WTC11 (cell line): ENCODE measurements around the gene MAN1A2. TPM values are rescaled to one million over a fixed set of nuclear protein-coding genes. Genes with fewer than 3 reads are reported as not detected.

Source experiments
- ATAC-seq: fragments of 200-7000 bp; cut with Tn5 transposase; 2 replicates; pipeline ENCODE4 v1.10.0; 2021; ENCODE audit warnings: mild to moderate bottlenecking, moderate library complexity
- CTCF ChIA-PET: fragments of 300-600 bp; sonication (Branson Sonifier 250); formaldehyde crosslinking; loops from one replicate; lab custom pipeline; 2021; ENCODE audit warnings: antibody characterized with exemption; lab: Charles Lee
- POLR2A ChIA-PET: fragments of 350-600 bp; sonication (Branson Sonifier 250); formaldehyde crosslinking; loops from one replicate; lab custom pipeline; 2021; ENCODE audit warnings: antibody characterized with exemption; lab: Charles Lee
- DNase-seq: peaks from one replicate; pipeline ENCODE4 v3.0.0; 2021; ENCODE audit warnings: low spot score
- H3K27ac Mint-ChIP-seq: 2 replicates; pipeline ENCODE4 v1.8.0; 2021; ENCODE audit warnings: mixed read lengths
- H3K27me3 Mint-ChIP-seq: 2 replicates; pipeline ENCODE4 v1.8.0; 2021; ENCODE audit warnings: low read depth, mild to moderate bottlenecking, moderate library complexity, mixed read lengths
- H3K36me3 Mint-ChIP-seq: 2 replicates; pipeline ENCODE4 v1.8.0; 2021; ENCODE audit warnings: mixed read lengths
- H3K4me1 Mint-ChIP-seq: 2 replicates; pipeline ENCODE4 v1.8.0; 2022; ENCODE audit warnings: mixed read lengths
- H3K4me3 Mint-ChIP-seq: 2 replicates; pipeline ENCODE4 v1.8.0; 2021; ENCODE audit warnings: mild to moderate bottlenecking, moderate library complexity, mixed read lengths
- H3K9me3 Mint-ChIP-seq: 2 replicates; pipeline ENCODE4 v1.8.0; 2021; ENCODE audit warnings: mixed read lengths
- ATF6 ChIP-seq: sonication (generic); formaldehyde crosslinking; IDR thresholded peaks from 2 replicates; pipeline ENCODE4 v1.8.1; 2023; ENCODE audit warnings: mild to moderate bottlenecking, missing genetic modification reagents
- CTCF ChIP-seq: fragments of 200-600 bp; IDR thresholded peaks from 2 replicates; pipeline ENCODE4 v1.8.0; 2022; ENCODE audit warnings: antibody characterized with exemption
- E2F4 ChIP-seq: sonication (generic); formaldehyde crosslinking; IDR thresholded peaks from 2 replicates; pipeline ENCODE4 v1.8.1; 2022; ENCODE audit warnings: low read depth, mild to moderate bottlenecking, moderate library complexity, missing genetic modification reagents, borderline replicate concordance
- E2F5 ChIP-seq: sonication (generic); formaldehyde crosslinking; IDR thresholded peaks from 2 replicates; pipeline ENCODE4 v1.8.1; 2022; ENCODE audit warnings: mild to moderate bottlenecking, moderate library complexity, missing genetic modification reagents
- EMX1 ChIP-seq: fragments of 250-450 bp; sonication (Bioruptor Pico); IDR thresholded peaks from 2 replicates; pipeline ENCODE4 v1.8.0; 2021; ENCODE audit warnings: mild to moderate bottlenecking
- FOXJ3 ChIP-seq: sonication (generic); formaldehyde crosslinking; IDR thresholded peaks from 2 replicates; pipeline ENCODE4 v1.9.0; 2021; ENCODE audit warnings: missing genetic modification reagents, mild to moderate bottlenecking, borderline replicate concordance
- FOXK1 ChIP-seq: sonication (generic); formaldehyde crosslinking; IDR thresholded peaks from 2 replicates; pipeline ENCODE4 v1.8.0; 2022; ENCODE audit warnings: mild to moderate bottlenecking, moderate library complexity, missing genetic modification reagents
- GTF2I ChIP-seq: fragments of 250-450 bp; sonication (Bioruptor Pico); conservative IDR thresholded peaks from 2 replicates; pipeline ENCODE4 v1.4.0; 2021; ENCODE audit warnings: mild to moderate bottlenecking
- JAZF1 ChIP-seq: fragments of 250-450 bp; sonication (Bioruptor Pico); IDR thresholded peaks from 2 replicates; pipeline ENCODE4 v1.9.0; 2021; ENCODE audit warnings: moderate library complexity, mild to moderate bottlenecking, inconsistent platforms
- MAX ChIP-seq: sonication (generic); formaldehyde crosslinking; IDR thresholded peaks from 2 replicates; pipeline ENCODE4 v1.8.0; 2022; ENCODE audit warnings: mild to moderate bottlenecking, missing genetic modification reagents
- MLX ChIP-seq: sonication (generic); formaldehyde crosslinking; IDR thresholded peaks from 2 replicates; pipeline ENCODE4 v1.8.1; 2023; ENCODE audit warnings: mild to moderate bottlenecking, missing genetic modification reagents, moderate library complexity
- MXD4 ChIP-seq: fragments of 250-450 bp; sonication (Bioruptor Pico); IDR thresholded peaks from 2 replicates; pipeline ENCODE4 v1.8.0; 2021; ENCODE audit warnings: mild to moderate bottlenecking, moderate library complexity, borderline replicate concordance
- NFYB ChIP-seq: sonication (generic); formaldehyde crosslinking; conservative IDR thresholded peaks from 2 replicates; pipeline ENCODE4 v1.8.0; 2022; ENCODE audit warnings: low read depth, missing genetic modification reagents
- NR1H2 ChIP-seq: sonication (generic); formaldehyde crosslinking; IDR thresholded peaks from 2 replicates; pipeline ENCODE4 v1.9.0; 2021; ENCODE audit warnings: mild to moderate bottlenecking, moderate library complexity, missing genetic modification reagents
- TEAD4 ChIP-seq: sonication (generic); formaldehyde crosslinking; IDR thresholded peaks from 2 replicates; pipeline ENCODE4 v1.8.0; 2022; ENCODE audit warnings: mild to moderate bottlenecking, missing genetic modification reagents
- USF1 ChIP-seq: sonication (generic); formaldehyde crosslinking; IDR thresholded peaks from 2 replicates; pipeline ENCODE4 v1.8.0; 2022; ENCODE audit warnings: mild to moderate bottlenecking, missing genetic modification reagents
- ZBTB21 ChIP-seq: sonication (generic); formaldehyde crosslinking; IDR thresholded peaks from 2 replicates; pipeline ENCODE4 v1.8.1; 2023; ENCODE audit warnings: mild to moderate bottlenecking, missing genetic modification reagents, borderline replicate concordance
- ZMAT4 ChIP-seq: fragments of 250-450 bp; sonication (Bioruptor Pico); IDR thresholded peaks from 2 replicates; pipeline ENCODE4 v1.9.0; 2021; ENCODE audit warnings: mild to moderate bottlenecking
- ZNF121 ChIP-seq: sonication (generic); formaldehyde crosslinking; IDR thresholded peaks from 2 replicates; pipeline ENCODE4 v1.8.0; 2023; ENCODE audit warnings: missing genetic modification reagents
- ZNF138 ChIP-seq: sonication (generic); formaldehyde crosslinking; conservative IDR thresholded peaks from 2 replicates; pipeline ENCODE4 v1.8.1; 2022; ENCODE audit warnings: mild to moderate bottlenecking, moderate library complexity, missing genetic modification reagents
- total RNA-seq: library from RNA; stranded (reverse); gene quantifications from 3 replicates; pipeline ENCODE4 v1.2.3, GENCODE V29; 2021

The MAN1A2 gene
- total RNA-seq, 1 experiment from 2014 or later, result 16.0 TPM

GRCh38 chr1:117341123-117341522 lies 26.1 kb upstream of the MAN1A2 start:
- no peak overlapping the region for H3K27ac Mint-ChIP-seq
- H3K4me1 Mint-ChIP-seq, result peaks cover 13% of the 10 kb centered on the region
- CTCF ChIA-PET, result interaction anchor here (0.8 to 2.3 kb wide), 3 partner anchors 8 to 57 kb away, joined by 3 to 8 read pairs (median 4); no protein-coding TSS in a partner anchor
- TF ChIP-seq ZBTB21 (no peak), CTCF (no peak), ZNF138 (CRISPR knock-in tag) (no peak), MXD4 (CRISPR knock-in tag) (no peak), ZNF121 (no peak), NFYB (CRISPR knock-in tag) (no peak)
- TF ChIP-seq, all 79 proteins: peak for 0
- POLR2A ChIA-PET, result no interaction called here
- peaks cover 15% of the 10 kb centered on the region; the same call in 1 of the 2 replicates for H3K9me3 Mint-ChIP-seq
- H3K4me3 Mint-ChIP-seq, result no peak overlapping the region
- H3K27me3 Mint-ChIP-seq, result peaks cover 40% of the 10 kb centered on the region
- no peaks in the 10 kb centered on the region for H3K36me3 Mint-ChIP-seq
- ATAC-seq (no peak), DNase-seq (no peak)

- ATAC-seq, result no peak
- DNase-seq, result no peak
- TF ChIP-seq EMX1 (CRISPR knock-in tag) (no peak), USF1 (CRISPR knock-in tag) (no peak), FOXK1 (no peak), NR1H2 (CRISPR knock-in tag) (no peak), TEAD4 (CRISPR knock-in tag) (no peak), GTF2I (no peak), ZMAT4 (no peak), MLX (CRISPR knock-in tag) (no peak), E2F4 (CRISPR knock-in tag) (no peak), MAX (CRISPR knock-in tag) (no peak), E2F5 (no peak), ATF6 (CRISPR knock-in tag) (no peak), JAZF1 (CRISPR knock-in tag) (no peak), FOXJ3 (no peak)
- ChIA-PET POLR2A (no interaction called here), CTCF (interaction anchor here (0.5 to 2.3 kb wide), 4 partner anchors 19 to 275 kb away, joined by 3 to 8 read pairs (median 4); no protein-coding TSS in a partner anchor)
- Mint-ChIP-seq H3K4me3 (no peak overlapping the region), H3K4me1 (peaks cover 23% of the 10 kb centered on the region), H3K27ac (no peak overlapping the region), H3K36me3 (no peaks in the 10 kb centered on the region), H3K27me3 (peaks cover 50% of the 10 kb centered on the region), H3K9me3 (peaks cover 12% of the 10 kb centered on the region; the same call in 1 of the 2 replicates)
Observed at GRCh38 chr1:117342397-117342796, 24.9 kb upstream of the MAN1A2 start.
